Left cardiac atrium (tissue), 4 donors: ENCODE measurements around the gene SPATA31D4. TPM values are rescaled to one million over a fixed set of nuclear protein-coding genes. Genes with fewer than 3 reads are reported as not detected.
"Not testable (repeated sequence)": the region's sequence is repeated elsewhere in the genome, so short reads cannot be mapped to it uniquely, and the experiment has no call there.

Experiments used
- ATAC-seq, 2 donors: fragments of 200-7000 bp; cut with Tn5 transposase; one replicate each; pipeline ENCODE4 v1.9.1; 2020; ENCODE audit warnings: mild to moderate bottlenecking in 2 of 2, moderate library complexity in 2 of 2
- DNase-seq: peaks from one replicate; pipeline ENCODE4 v3.0.0-alpha.2; 2020
- intact Hi-C, 2 donors: fragments of 100-400 bp; cut with DNase I; formaldehyde crosslinking; loops; one replicate each; pipeline versions ENCODE4 v1.14.1 to v1.15.1; 2022 to 2023
- long read RNA-seq: library from polyadenylated mRNA; unstranded; transcript quantifications from one replicate; pipeline ENCODE4 v2.0.0, GENCODE V29; 2021
- total RNA-seq, 2 donors: library from RNA; stranded (reverse); fragmentation: NEBNext Ultra II Directional; extraction: Animal tissue kit (Norgen Biotek cat#: 25700); gene quantifications; one replicate each; pipeline ENCODE4 v1.2.1, GENCODE V29; 2021
- donor health status: DM: no; HTN: yes; CAD: no.
- donor health status: DM: no; HTN: yes; CAD: no; lungs with severe emphysema.
- donor health status: DM: yes; HTN: yes; CAD: no.
- donor health status: Dilated cardiomyopathy.

SPATA31D4 gene
- not detected for total RNA-seq
- long read RNA-seq, result 0 reads

- DNase-seq, intact Hi-C loops, ATAC-seq: not testable (repeated sequence)
Observed at GRCh38 chr9:81928305-81928704, at the start of gene SPATA31D4. Gene SPATA31D4 (plus strand): TSS chr9:81928428. CDS start chr9:81928514, 86 bp downstream.

- DNase-seq (no peak), ATAC-seq (no peak)
- intact Hi-C loops, result no loop called here
Observed at GRCh38 chr9:81878530-81878929, 49.7 kb upstream of the SPATA31D4 start.

DNA sequence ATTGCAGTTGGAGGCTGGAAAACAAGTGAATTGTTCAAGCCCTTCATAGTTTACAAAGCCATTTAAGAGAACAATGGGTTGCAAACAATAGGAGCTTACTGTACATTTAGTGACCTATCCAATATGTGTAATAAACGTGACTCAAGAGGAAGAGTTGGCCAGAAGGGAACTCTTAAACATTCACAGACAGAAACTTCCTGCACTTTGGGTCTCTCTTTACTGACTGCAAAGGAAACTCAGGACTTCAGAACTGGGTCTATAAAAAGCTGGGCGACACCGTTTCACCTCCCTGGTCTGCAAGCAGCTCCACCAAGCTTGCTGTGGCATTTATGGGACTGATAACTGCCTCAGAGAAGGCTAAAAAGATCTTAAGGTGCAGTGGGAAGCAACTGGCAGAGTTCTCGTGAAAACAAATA lies 48.7 kb upstream of the SPATA31D4 start:
- intact Hi-C loops, result no loop called here
- ATAC-seq (no peak), DNase-seq (no peak)

DNA sequence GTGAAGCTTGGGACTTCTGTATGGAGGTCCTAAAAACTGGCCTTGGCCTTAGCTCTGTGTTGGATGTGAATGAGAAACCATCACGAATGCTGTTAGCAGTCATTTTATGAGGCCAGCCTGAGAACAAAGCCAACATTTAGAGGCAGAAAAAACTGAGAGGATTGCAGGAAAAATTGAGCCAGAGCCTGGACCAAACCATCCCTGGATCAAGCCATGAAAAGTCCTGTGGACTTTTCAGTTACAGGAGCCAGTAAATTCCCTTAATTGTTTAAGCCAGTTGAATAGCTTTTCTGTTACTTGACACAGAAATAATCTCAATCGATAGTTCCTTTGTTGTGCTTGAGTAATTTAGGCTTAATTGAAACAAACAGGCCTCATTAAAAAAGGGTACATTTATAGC lies 42.6 kb upstream of the SPATA31D4 start:
- DNase-seq (no peak), ATAC-seq (no peak)
- intact Hi-C loops, result no loop called here

- DNase-seq (no peak), ATAC-seq (no peak)
Observed at GRCh38 chr9:81886665-81887064, 41.6 kb upstream of the SPATA31D4 start.

GRCh38 chr9:81890104-81890503 lies 38.1 kb upstream of the SPATA31D4 start:
- peak in 1 of 2 donors; percentile 92 for ATAC-seq
- intact Hi-C loops, result no loop called here
- DNase-seq, result no peak

More at GRCh38 chr9:81886665-81887064, 41.6 kb upstream of the SPATA31D4 start:
- intact Hi-C loops, result no loop called here

- intact Hi-C loops, result no loop called here
- DNase-seq (no peak), ATAC-seq (no peak)
Observed at GRCh38 chr9:81892440-81892839, 35.8 kb upstream of the SPATA31D4 start.

DNA sequence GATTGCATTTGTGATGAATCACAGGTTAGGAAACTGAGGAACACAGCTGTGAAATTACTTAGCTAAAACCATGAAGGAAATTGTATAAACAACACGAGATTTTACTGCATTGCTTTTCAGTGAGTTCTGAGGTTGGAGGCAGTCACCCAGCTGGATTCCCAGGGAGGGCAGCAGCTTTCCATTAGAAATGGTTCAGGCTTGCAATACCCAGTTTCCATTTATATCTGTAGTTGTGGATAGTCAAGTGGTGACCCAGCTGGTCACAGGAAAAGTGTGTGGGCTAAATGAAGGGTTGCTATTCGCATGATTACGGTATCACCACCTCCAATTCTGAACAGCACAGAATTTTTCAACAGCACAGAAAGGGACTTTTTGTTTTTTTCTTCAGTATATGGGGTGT lies 34.3 kb upstream of the SPATA31D4 start:
- intact Hi-C loops, result no loop called here
- DNase-seq (no peak), ATAC-seq (no peak)

- ATAC-seq (no peak), DNase-seq (no peak)
- intact Hi-C loops, result no loop called here
Observed at GRCh38 chr9:81894891-81895290, 33.3 kb upstream of the SPATA31D4 start.

- DNase-seq (no peak), ATAC-seq (no peak)
- intact Hi-C loops, result no loop called here
Observed at GRCh38 chr9:81896070-81896469, 32.2 kb upstream of the SPATA31D4 start.

DNA sequence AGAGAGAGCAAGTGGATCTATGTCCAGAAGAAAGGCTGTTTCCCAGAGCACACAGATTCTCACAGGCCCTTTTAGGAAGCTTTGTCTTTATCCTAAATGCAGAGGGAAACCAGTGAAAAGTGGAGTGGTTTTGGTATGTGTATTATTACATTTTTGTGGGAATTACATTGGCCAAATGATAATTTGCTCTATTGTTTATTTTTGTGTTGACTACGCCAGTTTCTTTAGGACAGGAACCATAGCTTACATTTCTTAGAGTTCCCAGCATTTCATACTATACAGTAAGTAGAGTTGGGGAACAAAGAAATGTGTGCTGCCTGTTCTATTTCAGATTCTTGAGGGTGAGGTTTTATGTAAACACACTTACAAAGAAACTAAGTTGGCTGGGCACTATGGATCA lies 29.4 kb upstream of the SPATA31D4 start:
- ATAC-seq (no peak), DNase-seq (no peak)
- intact Hi-C loops, result no loop called here

DNA sequence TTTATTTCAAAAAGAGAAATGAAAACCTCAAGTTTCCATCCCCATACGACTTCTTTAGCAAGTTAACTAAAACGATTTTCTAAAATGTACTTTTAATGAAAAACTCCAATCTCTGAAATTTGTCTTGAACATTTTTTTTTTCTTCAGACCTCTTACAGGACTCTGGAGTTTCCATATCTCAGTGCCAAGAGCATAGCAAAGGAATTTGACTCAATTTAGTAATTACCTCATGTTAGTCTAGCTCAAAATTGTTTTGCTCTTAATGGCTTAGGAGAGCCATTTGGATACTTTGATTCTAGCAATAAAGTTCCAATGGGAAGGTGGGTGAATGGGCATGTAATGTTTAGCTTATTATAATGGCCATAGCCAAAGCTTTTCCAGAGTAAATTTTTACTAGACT lies 26.0 kb upstream of the SPATA31D4 start:
- no peak for DNase-seq
- intact Hi-C loops, result no loop called here
- peak in 1 of 2 donors; percentile 73 for ATAC-seq

GRCh38 chr9:81902626-81903025 lies 25.6 kb upstream of the SPATA31D4 start:
- ATAC-seq (peak in 1 of 2 donors; percentile 65), DNase-seq (no peak)
- intact Hi-C loops, result no loop called here

- ATAC-seq, result peak in 1 of 2 donors; percentile 39
- intact Hi-C loops, result no loop called here
- no peak for DNase-seq
Observed at GRCh38 chr9:81906671-81907070, 21.6 kb upstream of the SPATA31D4 start.

DNA sequence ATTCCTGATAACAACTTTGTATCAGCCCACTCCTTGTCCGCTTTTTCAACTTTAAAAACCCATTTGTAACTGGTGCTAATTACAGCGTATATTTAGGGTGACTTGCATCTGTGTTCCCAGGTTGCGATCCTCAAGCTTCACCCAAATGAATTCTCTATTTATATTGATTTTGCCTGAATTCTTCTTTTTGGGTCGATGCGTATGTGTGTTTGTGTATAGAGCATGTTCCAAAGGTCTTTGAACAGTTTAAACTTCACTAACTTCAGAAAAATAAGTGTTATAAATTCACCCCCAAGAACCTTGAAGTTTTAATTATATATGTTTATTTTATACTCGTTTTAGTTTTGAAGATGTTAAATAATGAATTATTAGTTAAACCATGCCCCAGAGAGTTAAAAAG lies 16.1 kb upstream of the SPATA31D4 start:
- intact Hi-C loops, result no loop called here
- DNase-seq, result no peak
- ATAC-seq, result no peak

DNA sequence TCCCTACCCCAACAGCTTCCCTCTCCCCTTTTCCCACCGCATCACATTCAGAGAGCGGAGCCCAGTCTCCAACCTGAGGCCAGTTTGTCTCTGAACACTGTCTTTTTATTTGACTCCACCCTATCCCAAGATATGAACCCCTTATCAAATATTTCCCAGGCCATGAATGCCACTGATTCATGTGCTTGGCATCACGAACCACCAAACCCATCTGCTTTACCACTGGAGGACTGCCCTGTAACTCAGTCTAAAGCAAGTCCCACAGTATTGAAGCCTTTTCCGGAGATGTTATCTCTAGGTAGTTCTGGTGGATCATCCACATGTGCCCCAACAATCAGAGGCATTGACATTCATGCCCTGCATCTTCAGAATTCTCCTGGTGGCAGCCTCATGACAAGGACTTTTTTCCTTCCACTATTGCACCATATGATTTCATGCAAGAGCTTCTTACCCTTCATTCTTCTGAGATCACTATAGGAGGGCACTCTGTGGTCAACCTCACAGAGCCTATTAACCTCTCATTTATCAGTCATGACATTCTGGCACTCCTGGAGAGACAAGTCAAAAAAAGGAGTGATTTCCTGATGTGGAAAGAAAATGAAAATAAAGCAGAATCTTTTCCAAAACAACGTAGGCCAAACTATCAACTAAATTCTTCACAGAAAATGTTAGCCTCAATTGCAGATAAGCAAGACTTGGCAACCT lies 12.3 kb upstream of the SPATA31D4 start:
- DNase-seq (no peak), ATAC-seq (peak in 1 of 2 donors; percentile 67)
- intact Hi-C loops, result no loop called here

- intact Hi-C loops, DNase-seq, ATAC-seq: not testable (repeated sequence)
Observed at GRCh38 chr9:81918507-81918906, 9.7 kb upstream of the SPATA31D4 start.

DNA sequence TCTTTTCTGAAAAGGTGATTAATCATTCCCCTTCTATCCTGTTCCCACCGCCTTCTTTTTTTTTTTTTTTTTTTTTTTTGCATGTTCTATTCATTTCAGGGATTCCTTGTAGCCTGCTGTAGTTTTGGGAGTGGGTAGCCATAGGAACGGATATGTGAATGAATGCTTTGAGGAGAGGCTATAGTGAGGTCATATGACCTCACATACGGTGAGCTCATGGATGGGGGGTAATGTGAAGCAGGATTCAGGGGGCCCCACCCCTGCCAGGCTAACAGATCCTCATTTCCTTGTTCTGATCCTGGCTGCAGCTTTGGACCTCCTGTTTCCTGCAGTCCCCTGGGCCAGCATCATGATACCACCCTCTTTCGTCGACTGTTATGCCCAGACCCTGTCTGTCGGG lies 1.9 kb downstream of the SPATA31D4 start:
- intact Hi-C loops, DNase-seq, ATAC-seq: not testable (repeated sequence)

DNA sequence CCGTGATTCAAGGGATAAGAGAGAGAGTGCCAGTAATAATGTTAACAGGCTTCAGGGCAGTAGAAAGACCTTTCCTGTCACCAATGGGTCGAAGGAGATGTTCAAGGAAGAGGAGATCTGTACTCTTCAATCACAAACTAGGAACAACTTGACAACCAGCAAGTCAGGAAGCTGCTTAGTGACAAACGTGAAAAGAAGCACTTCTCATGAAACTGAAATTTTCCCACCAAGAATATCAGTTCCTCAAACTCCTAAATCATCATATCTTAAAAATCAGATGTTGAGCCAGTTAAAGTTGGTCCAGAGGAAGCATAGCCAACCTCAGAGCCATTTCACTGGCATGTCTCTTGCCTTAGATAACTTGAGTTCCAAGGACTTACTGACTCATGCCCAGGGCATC lies 5.3 kb downstream of the SPATA31D4 start:
- ATAC-seq, DNase-seq, intact Hi-C loops: not testable (repeated sequence)

DNA sequence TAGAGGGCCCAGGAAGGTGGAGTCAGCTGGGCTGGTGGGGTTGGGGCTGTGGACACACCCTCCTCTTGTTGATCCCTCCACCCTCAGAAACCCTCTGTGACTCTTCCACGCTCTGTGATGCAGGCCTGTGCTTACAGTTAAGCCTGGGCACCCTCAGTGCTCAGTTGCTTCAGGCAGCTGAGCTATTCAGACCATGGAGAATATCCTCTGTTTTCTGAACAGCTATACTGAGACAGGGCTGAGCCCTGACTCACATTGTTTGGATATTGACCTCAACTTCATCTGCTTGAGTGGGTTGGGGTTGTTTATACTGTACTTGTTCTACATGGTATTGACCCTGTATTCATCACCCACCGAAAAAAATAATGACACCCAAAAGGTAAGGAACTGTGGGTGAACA lies 15.2 kb downstream of the SPATA31D4 start, which contains the start of gene SPATA31D3:
Gene SPATA31D3, plus strand, starts transcription at position 108 of the 400 bp plus-strand sequence. Its CDS starts 86 bp downstream, at position 194.
- ATAC-seq, DNase-seq, intact Hi-C loops: not testable (repeated sequence)

GRCh38 chr9:81948650-81949049 lies 20.4 kb downstream of the SPATA31D4 start:
- DNase-seq, ATAC-seq, intact Hi-C loops: not testable (repeated sequence)
